ENCODE results near the gene TRIM47.

Gene TRIM47, protein sequence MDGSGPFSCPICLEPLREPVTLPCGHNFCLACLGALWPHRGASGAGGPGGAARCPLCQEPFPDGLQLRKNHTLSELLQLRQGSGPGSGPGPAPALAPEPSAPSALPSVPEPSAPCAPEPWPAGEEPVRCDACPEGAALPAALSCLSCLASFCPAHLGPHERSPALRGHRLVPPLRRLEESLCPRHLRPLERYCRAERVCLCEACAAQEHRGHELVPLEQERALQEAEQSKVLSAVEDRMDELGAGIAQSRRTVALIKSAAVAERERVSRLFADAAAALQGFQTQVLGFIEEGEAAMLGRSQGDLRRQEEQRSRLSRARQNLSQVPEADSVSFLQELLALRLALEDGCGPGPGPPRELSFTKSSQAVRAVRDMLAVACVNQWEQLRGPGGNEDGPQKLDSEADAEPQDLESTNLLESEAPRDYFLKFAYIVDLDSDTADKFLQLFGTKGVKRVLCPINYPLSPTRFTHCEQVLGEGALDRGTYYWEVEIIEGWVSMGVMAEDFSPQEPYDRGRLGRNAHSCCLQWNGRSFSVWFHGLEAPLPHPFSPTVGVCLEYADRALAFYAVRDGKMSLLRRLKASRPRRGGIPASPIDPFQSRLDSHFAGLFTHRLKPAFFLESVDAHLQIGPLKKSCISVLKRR

GRCh38 chr17:75878174-75878998, at the start of gene TRIM47:
Gene TRIM47, minus strand, starts transcription at chr17:75878581. Its CDS starts 33 bp downstream, at chr17:75878548.
- DNase-seq: no peak

DNA sequence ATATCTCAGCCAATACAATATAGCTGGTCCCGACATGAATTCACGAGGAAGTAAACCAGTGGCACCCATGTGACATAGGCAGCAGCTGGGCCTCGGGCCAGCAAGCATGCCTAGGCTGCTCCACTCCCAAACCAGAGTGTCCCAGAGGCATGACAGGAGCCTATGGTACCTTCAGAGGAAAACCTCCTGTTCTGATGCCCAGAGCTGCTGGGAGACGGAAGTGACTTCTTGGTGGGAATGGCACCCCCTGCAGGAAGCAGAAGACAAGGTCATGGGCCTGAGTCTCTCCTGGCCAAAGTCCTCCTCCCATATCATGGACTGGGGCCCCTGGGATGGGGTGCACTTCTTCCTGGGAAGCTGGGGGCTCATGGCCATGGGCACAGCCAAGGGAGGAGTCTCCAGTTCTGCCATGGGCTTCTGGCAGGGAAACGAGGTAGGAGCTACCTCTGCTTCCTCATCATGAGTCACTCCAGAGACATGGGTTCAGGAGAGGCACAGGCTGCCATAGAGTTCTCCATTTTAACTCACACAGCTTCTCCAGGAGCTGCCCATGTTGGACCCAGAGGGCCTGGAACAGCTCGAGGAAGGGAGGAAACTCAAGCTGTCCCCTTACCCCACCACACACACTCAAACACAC, 49.0 kb upstream of the TRIM47 start:
- no peak for DNase-seq

DNA sequence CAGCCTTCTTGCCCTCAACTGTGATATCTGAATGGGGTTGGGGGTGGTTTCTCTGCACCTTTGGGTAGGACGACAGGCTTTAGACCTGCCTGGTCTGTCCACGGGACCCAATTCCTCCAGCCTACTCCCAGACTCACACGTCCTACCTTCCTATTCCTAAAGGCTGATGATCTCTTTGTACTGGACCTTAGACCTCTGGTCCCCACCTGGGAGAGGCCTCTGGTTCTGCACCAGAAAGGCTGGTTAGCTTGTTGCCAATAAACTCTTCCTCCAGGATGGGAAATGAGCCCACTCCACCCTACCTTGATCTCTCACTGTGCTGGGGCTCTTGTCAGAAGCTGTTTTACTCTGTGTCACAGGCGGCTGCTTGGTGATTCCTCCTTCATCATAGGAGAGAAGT, 48.1 kb upstream of the TRIM47 start:
- no peak for DNase-seq

DNA sequence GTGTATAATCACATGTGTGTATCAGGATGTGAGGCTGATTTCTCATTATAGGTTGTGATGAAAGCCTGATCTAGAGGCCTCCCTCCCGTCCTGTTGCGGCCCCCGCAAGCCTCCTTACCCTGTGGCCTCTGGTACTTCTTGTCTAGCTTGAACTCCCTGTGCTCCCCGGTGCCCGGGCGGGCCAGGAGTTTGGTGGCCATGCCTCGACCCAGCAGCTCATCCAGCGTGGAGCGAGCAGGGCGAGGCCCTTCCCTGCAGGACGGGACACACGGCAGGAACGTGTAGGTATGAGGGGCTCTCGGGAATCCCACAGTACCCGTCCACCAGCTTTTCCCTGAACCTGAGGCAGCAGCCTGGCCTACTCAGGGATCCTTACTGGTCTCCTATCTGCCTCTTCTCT, 47.5 kb upstream of the TRIM47 start:
- no peak for DNase-seq

DNA sequence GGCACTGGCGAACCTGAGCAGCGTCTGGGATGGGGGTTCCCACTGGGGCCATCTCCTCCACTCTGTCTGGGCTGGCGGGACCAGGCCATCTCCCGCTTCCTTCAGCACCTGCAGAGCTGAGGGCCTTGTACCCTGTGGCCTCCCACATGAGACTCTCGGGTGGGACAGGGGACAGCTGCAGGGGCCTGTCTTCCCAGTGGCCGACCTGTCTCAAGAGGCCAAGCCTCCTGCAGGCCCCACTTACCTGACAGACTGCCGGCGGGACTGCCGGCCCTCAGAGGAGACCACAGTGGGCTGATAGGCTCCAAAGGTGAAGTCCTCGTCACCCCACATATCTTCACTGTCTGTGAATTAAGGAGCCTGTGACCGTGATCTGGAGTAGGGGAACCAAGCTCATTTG, 46.7 kb upstream of the TRIM47 start:
- DNase-seq: no peak

GRCh38 chr17:75922963-75923874, 44.8 kb upstream of the TRIM47 start:
- no peak for DNase-seq

- no peak for DNase-seq
These were observed 44.0 kb upstream of the TRIM47 start for GRCh38 chr17:75922173-75922961.

GRCh38 chr17:75921596-75921995, 43.2 kb upstream of the TRIM47 start:
- no peak for DNase-seq

DNA sequence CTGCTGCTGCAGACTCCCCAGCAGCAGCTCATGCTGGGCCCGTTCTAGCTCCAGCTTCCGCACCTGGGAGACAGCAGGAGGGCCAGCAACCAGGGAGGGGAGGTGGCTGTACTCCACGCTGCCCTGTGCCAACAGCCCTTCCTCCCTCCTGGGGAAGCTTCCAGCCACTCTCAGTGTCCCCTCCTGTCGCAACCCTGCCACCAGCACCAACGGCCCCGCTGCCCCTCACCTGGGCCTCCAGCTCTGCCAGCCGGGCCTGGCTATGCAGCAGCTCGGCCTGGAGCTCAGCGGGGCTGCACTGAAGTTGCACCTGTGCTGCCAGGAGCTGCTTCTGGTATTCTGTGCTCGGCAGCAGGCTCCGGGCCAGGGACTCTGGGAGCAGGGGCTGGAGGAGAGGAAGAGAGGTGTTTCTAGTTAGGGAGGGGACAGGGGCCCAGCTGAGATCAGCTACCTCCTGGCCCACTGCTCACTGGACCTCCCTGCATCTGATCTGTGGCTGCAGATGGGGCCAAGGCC, 41.7 kb upstream of the TRIM47 start:
- DNase-seq: no peak

- DNase-seq: no peak
These were observed 41.2 kb upstream of the TRIM47 start for GRCh38 chr17:75919611-75920010.

DNA sequence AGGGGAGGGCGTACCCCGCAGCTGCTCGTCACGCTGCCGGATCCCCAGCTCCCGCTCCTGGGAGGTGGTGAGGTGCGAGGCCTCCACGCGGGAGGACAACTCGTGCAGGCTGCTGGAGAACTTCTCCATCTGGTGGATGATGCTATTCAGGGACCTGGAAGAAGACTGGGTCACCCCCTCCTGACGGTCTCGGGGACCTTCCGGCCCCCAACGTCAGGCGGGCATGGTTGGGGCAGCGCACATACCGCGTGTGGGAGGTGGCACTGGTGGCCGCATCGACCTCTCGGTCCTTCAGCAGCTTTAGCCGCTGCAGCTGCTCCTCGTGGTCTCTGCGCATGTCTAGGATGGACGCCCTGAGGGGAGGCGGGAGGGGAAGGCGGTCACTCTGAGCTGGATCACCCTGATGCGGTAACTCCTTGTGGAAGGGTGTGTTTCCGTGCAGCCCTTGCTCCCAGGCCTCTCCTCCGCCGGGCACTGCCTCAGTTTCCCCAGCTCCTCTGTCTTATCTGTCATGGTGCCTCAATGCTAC, 39.6 kb upstream of the TRIM47 start:
- no peak for DNase-seq

GRCh38 chr17:75917141-75917916, 38.9 kb upstream of the TRIM47 start:
- no peak for DNase-seq

DNA sequence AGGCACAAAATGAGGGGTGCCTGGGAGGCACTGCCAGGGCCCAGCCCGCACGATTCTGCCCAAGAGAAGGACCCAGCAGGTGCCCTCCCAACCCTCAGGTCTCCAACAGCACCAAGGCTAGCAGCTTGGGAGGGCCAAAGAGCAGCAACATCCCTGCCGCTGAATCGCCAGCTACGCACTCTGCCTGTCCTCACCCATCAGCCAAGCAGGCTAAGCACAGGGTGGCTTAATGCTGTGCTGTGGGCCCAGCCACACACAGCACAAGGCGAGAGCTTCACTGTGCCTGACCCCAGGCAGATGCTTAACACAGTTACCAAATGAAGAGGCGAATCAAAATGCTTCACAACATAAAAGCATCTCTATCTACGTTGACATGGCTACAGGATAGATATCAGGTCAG, 36.9 kb upstream of the TRIM47 start:
- DNase-seq: no peak

GRCh38 chr17:75914643-75915267, 36.4 kb upstream of the TRIM47 start:
- no peak for DNase-seq

GRCh38 chr17:75913537-75914210, 35.3 kb upstream of the TRIM47 start:
- DNase-seq: no peak

- no peak for DNase-seq
These were observed 32.3 kb upstream of the TRIM47 start for GRCh38 chr17:75910699-75911098.

- no peak for DNase-seq
These were observed 31.5 kb upstream of the TRIM47 start for GRCh38 chr17:75909812-75910274.

- no peak for DNase-seq
These were observed 30.9 kb upstream of the TRIM47 start for GRCh38 chr17:75909051-75909811.
